ENCODE data around the gene SPDEF.

DNA sequence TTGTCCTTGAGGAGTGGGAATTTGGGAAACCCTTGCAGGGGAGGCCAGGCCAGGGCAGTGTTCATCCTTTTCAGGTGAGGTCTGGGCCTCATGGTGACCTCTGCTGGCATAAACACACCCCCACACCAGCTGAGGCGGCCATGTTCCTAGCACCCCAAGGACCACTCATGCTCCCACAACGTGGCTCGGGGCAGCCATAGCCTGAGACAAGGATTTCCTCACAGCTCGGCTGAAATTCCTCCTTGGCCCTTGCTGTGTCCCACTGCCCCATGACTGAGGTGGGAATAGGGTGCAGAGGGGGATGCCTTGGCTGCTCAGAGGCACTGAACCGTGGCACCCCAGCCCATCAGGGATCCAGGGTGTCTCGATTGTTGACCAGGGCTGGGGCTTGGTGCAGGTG lies 27.3 kb upstream of the SPDEF start:
- TF ChIP-seq POLR2A (IDR thresholded peaks at IDR 0.05) = no peak
- TF ChIP-seq, protein P1, sequence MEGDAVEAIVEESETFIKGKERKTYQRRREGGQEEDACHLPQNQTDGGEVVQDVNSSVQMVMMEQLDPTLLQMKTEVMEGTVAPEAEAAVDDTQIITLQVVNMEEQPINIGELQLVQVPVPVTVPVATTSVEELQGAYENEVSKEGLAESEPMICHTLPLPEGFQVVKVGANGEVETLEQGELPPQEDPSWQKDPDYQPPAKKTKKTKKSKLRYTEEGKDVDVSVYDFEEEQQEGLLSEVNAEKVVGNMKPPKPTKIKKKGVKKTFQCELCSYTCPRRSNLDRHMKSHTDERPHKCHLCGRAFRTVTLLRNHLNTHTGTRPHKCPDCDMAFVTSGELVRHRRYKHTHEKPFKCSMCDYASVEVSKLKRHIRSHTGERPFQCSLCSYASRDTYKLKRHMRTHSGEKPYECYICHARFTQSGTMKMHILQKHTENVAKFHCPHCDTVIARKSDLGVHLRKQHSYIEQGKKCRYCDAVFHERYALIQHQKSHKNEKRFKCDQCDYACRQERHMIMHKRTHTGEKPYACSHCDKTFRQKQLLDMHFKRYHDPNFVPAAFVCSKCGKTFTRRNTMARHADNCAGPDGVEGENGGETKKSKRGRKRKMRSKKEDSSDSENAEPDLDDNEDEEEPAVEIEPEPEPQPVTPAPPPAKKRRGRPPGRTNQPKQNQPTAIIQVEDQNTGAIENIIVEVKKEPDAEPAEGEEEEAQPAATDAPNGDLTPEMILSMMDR (IDR thresholded peaks at IDR 0.05) = no peak

All from sigmoid colon (tissue), 3 donors.